ENCODE data around the gene TBK1.
"Not testable (repeated sequence)": the region's sequence is repeated elsewhere in the genome, so short reads cannot be mapped to it uniquely, and the experiment has no call there.

Gene TBK1

DNA sequence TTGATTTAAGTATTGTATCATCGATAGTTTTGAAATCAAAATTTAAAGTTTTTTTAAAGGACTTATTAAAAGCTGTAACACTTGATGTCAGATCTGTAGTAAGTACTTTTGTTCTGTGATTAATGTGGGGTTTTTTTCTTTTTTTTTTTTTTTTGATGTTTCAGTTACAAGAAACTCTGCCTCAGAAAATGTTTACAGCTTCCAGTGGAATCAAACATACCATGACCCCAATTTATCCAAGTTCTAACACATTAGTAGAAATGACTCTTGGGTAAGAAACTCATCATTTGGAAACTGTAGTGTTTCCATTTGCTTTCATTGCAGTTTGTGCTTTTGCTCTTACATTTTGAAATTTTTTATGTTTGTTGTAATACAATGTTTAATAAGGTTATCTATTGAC lies 45.6 kb downstream of the TBK1 start:
- DNase-seq: no peak

GRCh38 chr12:64497903-64498302 lies 46.0 kb downstream of the TBK1 start:
- DNase-seq: no peak

DNA sequence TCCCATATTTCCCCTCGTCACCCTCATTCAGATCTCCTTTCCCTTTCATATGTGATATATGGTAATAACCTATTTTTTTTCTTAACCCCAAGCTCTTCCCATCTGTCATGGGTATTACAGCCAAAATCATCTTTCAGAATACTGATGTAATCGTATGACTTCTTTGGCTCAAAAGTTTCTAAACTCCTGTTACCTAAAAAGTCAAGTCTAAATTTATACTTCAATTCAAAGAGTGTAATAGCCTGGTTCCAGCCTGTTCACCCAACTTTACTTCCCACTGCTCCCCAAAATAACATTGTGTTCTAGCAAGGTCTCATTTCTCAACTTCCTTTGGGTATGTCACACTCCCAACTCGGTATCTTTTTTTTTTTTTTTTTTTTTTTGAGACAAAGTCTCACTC lies 48.5 kb downstream of the TBK1 start:
- peak; percentile 69 for DNase-seq

DNA sequence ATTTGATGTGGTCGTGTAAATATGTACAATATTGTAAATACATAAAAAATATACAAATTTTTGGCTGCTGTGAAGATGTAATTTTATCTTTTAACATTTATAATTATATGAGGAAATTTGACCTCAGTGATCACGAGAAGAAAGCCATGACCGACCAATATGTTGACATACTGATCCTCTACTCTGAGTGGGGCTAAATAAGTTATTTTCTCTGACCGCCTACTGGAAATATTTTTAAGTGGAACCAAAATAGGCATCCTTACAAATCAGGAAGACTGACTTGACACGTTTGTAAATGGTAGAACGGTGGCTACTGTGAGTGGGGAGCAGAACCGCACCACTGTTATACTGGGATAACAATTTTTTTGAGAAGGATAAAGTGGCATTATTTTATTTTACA lies 49.6 kb downstream of the TBK1 start:
- peak; percentile 13 for DNase-seq

GRCh38 chr12:64506955-64507354 lies 55.0 kb downstream of the TBK1 start:
- DNase-seq: no peak

- DNase-seq: no peak
These were observed 58.7 kb downstream of the TBK1 start for GRCh38 chr12:64510667-64511066.

GRCh38 chr12:64518396-64518795 lies 66.5 kb downstream of the TBK1 start:
- DNase-seq: no peak

GRCh38 chr12:64521833-64522232 lies 69.9 kb downstream of the TBK1 start:
- DNase-seq: no peak

DNA sequence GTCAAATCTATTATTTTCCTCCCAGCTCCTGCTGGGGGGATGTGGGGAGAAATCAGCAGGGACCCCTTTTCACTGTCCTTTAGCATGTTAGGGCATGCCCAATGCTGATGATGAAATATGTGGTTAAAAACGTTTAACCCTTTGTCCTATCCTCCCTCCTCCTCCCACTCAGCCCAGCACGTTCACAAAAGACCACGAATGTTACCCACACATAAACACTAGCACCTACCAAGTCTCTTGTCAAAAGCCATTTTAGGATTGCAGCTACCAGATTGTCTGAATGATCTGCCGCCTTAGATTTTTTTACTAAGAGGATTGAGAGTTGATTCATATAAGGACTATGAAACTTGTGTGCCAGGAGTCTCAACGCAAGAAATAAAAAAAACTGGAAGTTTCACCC lies 70.4 kb downstream of the TBK1 start:
- DNase-seq: no peak

GRCh38 chr12:64522807-64523206 lies 70.9 kb downstream of the TBK1 start:
- DNase-seq: no peak

DNA sequence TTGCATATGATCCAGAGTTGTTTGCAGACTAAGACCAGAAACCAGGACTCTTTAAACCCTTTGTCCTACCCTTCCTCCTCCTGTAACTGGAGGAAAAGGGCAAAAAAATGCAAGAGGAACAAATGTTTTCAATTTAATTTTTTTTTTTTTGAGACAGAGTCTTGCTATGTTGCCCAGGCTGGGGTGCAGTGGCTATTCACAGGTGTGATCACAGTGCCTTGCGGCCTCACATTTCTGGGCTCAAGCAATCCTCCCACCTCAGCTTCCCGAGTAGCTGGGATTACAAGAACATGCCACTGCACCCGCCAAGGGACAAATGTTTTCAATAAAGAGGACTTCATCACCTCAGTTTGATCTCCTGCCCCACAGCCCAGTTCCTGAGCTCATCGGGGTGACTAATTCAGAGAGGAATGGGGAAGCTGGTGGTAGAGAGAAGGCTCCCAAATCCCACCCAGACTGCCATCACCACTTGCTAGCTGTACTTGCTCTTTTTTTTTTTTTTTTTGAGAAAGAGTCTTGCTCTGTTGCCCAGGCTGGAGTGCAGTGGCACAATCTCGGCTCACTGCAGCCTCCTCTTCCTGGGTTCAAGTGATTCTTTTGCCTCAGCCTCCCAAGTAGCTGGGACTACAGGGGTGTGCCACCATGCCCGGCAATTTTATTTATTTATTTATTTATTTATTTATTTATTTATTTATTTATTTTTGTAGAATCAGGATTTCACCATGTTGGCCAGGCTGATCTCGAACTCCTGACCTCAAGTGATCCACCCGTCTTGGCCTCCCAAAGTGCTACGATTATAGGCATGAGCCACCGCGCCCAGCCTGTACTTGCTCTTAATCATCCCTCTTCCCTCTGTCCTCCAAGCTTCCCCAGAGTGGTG lies 71.9 kb downstream of the TBK1 start:
- DNase-seq: peak; percentile 47

DNA sequence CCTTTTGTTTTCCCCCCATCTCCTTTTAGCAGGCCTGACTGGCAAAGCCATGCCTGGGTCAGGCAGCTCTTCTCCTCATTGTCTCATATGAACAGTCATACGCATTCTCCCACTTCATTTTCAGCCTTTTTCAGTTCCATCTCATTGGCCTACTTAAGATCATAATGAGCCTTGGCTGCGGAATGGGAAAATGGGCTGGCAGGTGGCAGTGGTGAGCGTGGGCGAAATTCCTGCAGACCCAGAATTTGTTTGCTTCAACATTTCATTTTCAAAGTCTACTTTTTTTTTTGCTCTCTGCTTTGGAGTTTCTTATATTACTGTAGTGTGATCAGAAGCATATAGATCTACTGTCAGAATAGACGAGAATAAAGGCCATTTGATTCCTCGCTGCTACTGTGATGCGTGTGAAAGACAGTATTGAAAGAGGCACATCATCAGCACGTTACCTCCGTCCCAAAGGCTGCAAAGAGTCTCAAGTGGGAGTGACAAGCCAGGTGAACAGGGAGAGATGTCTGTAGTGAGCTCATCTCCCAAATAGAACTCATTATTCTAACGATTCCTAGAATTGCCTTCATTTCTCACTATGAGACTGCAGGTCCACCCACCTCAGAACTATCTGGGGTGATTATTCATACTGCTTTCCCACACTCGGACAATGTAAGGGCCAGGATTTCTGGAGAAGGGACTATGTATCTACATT lies 73.7 kb downstream of the TBK1 start:
- DNase-seq: no peak

- no peak for DNase-seq
These were observed 74.9 kb downstream of the TBK1 start for GRCh38 chr12:64526859-64527258.

DNA sequence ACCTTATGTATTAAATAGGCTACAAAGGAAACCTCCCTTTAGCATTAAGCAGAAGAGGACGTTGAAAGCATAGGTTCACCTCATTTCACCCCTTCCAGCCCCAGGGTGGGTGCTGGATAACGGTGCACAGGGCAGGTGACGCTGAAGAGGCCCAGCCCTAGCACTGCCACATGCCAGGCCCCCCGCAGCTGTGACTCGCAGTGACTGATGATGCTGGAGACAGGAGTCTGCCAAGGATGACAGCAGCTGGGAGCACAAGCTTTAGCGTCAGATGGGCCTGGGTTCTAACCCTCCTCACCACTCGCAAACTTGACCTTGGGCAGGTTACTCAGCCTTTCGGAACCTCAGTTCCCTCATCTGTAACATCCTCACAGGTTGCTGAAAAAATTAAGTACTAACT lies 76.7 kb downstream of the TBK1 start:
- DNase-seq: peak; percentile 10

GRCh38 chr12:64530566-64530965 lies 78.6 kb downstream of the TBK1 start:
- no peak for DNase-seq

DNA sequence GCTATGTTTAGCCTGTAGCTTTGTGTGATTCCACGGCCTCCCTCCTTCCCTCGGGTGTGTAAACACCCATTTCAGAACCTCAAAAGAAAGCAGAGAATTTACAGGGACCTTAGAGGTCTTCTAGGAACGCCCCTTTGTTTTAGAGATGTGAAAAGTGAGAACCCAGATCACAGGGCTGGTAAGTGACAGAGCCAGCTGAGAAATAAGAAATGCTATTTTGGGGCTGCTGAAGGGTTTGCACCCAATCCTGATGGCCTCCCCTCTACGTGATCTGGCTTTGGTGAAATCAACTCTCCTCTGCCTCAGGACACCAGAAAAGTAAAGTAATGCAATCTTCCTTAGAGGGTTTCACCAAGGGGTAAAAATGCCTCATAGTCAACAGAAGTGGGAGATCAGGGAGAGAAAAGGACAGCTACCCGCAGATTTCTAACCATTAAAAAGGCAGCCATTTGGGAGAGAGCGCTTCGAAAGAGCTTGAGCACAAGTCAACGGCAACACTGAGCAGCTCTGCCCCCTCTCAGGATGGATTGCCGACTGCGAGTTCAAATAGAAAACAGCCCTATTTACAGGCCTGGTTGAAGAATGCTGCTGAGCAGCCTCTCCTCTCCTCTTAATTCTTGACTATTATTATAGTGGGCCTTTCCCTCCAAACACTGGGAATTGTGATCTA lies 79.9 kb downstream of the TBK1 start:
- no peak for DNase-seq

- no peak for DNase-seq
These were observed 80.9 kb downstream of the TBK1 start for GRCh38 chr12:64532734-64533351.

- DNase-seq: no peak
These were observed 82.8 kb downstream of the TBK1 start for GRCh38 chr12:64534672-64535199.

DNA sequence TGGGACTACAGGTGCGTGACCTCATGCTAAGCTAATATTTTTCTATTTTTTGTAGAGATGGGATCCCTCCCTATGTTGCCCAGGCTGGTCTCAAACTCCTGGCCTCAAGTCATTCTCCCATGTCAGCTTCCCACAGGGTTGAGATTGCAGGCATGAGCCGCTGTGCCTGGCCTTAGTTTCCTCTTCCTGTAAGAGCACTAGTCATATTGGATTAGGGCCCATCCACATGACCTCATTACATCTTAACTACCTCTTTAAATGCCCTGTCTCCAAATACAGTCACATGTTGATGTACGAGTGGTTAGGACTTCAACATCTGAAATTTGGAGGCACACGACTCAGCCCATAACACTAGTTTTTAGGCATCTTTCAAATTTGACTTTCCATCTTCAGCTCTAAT lies 86.2 kb downstream of the TBK1 start:
- DNase-seq: peak; percentile 66

GRCh38 chr12:64542409-64543047 lies 90.6 kb downstream of the TBK1 start:
- not testable (repeated sequence) for DNase-seq

DNA sequence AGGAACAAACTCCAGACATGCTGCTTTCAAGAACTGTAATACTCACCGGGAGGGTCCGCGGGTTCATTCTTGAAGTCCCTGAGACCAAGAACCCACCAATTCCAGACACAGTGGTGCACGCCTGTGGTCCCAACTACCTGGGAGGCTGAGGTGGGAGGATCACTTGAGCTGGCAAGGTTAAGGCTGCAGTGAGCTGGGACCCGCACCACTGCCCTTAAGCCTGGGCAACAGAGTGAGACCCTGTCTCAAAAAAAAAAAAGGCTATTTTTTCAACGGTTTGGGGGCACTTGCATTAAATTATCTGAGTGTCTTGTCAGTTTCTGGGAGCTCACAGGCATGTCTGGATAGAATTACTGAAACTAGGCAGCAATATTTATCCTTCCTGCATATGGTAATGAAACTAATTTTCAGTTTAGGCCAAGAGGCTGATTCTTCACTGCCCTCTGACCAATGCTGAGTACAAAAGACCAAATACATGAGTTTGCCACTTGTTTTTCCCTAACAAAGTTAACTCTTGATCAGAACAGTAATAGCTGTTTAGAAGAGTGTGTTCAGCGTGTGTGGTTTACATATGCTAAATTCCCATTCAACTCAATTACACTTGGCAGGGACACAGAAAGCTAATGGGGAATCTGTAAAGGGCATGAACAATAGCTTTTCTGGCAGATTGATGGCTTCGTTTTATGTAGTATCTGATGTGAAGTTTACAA lies 92.6 kb downstream of the TBK1 start:
- no peak for DNase-seq

- DNase-seq: no peak
These were observed 93.1 kb downstream of the TBK1 start for GRCh38 chr12:64545081-64545382.
